T-helper 1 cell (primary cell): ENCODE measurements around the gene TTLL12.

Experiments
- DNase-seq, 5 donors: peaks; one replicate each; pipeline ENCODE4 v3.0.0-alpha.2; 2012 to 2020

TTLL12 gene

GRCh38 chr22:43198936-43199335 lies 12.0 kb upstream of the TTLL12 start:
- DNase-seq = no peak

- no peak for DNase-seq
Measured at GRCh38 chr22:43198126-43198525, 11.2 kb upstream of the TTLL12 start.

- DNase-seq = no peak
Measured at GRCh38 chr22:43197271-43197941, 10.5 kb upstream of the TTLL12 start.

- no peak for DNase-seq
Measured at GRCh38 chr22:43191831-43192230, 4.9 kb upstream of the TTLL12 start.

GRCh38 chr22:43188829-43189545 lies 2.1 kb upstream of the TTLL12 start:
- no peak for DNase-seq

GRCh38 chr22:43187171-43188099 lies 501 bp upstream of the TTLL12 start:
- DNase-seq = peak; percentile 92 to 98 (median 92)

- no peak for DNase-seq
Measured at GRCh38 chr22:43185860-43186261, 1.1 kb downstream of the TTLL12 start.

- DNase-seq = no peak
Measured at GRCh38 chr22:43183496-43184277, 3.2 kb downstream of the TTLL12 start.

- no peak for DNase-seq
Measured at GRCh38 chr22:43182726-43183125, 4.2 kb downstream of the TTLL12 start.

- DNase-seq = no peak
Measured at GRCh38 chr22:43182118-43182517, 4.8 kb downstream of the TTLL12 start.

- no peak for DNase-seq
Measured at GRCh38 chr22:43181321-43182076, 5.4 kb downstream of the TTLL12 start.

GRCh38 chr22:43180670-43181069 lies 6.3 kb downstream of the TTLL12 start:
- DNase-seq = no peak

GRCh38 chr22:43179911-43180195 lies 7.1 kb downstream of the TTLL12 start:
- no peak for DNase-seq

- DNase-seq = no peak
Measured at GRCh38 chr22:43179146-43179910, 7.6 kb downstream of the TTLL12 start.

- no peak for DNase-seq
Measured at GRCh38 chr22:43177479-43177878, 9.5 kb downstream of the TTLL12 start.

- no peak for DNase-seq
Measured at GRCh38 chr22:43176090-43176489, 10.8 kb downstream of the TTLL12 start.

GRCh38 chr22:43174941-43175531 lies 11.9 kb downstream of the TTLL12 start:
- no peak for DNase-seq

- no peak for DNase-seq
Measured at GRCh38 chr22:43173976-43174720, 12.8 kb downstream of the TTLL12 start.

- no peak for DNase-seq
Measured at GRCh38 chr22:43173566-43173965, 13.4 kb downstream of the TTLL12 start.

- no peak for DNase-seq
Measured at GRCh38 chr22:43172191-43172590, 14.7 kb downstream of the TTLL12 start.
